ENCODE results near the gene TTC33. TPM values are rescaled to one million over a fixed set of nuclear protein-coding genes. Genes with fewer than 3 reads are reported as not detected.

TTC33 gene
- total RNA-seq, 3 donors from 2014 or later (not counting 1 experiment from before 2014, with no cell fraction given) = 7.3 to 11.4 (median 10.0) TPM

DNA sequence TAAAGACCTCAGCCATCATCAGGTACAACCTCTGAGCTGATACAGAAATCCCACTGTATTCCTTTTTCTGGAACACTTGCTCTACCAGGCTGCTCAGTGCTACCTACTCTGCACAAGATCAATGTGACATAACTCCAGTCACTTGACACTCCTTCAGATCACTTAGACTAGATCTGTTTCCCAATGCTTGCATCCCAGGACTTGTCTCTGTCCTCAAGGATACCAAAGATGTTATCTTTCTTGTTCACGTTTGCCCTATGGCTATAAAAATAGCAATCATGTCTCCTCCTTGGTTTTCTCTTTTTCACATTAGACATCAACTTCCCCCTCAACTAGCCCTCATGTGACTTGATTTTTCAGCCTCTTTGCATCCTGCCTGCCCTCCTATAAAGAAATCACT lies 264.1 kb downstream of the TTC33 start:
- H3K4me1 ChIP-seq (ENCODE audit: control insufficient read depth, insufficient read depth, low read length) = peaks cover 4% of the 10 kb centered on the region
- peaks cover 16 to 19% of the 10 kb centered on the region in 2 donors for H3K4me1 Mint-ChIP-seq
- H3K36me3 ChIP-seq (ENCODE audit: control insufficient read depth, insufficient read depth, low read length) = no peaks in the 10 kb centered on the region
- H3K27ac ChIP-seq (ENCODE audit: low read length) = no peak overlapping the region
- no peaks in the 10 kb centered on the region for H3K27me3 ChIP-seq (ENCODE audit: control insufficient read depth, insufficient read depth, low read length)
- H3K27me3 Mint-ChIP-seq (ENCODE audit: low read depth in 2 of 2) = peaks cover 4 to 5% of the 10 kb centered on the region in 2 donors
- H3K9me3 Mint-ChIP-seq = no peaks in the 10 kb centered on the region
- ATAC-seq = no peak
- H3K27ac Mint-ChIP-seq = peak overlapping the region in 1 of 2 donors; percentile 4
- DNase-seq = no peak
- no peak overlapping the region for H3K4me3 Mint-ChIP-seq
- TF ChIP-seq, protein P1, sequence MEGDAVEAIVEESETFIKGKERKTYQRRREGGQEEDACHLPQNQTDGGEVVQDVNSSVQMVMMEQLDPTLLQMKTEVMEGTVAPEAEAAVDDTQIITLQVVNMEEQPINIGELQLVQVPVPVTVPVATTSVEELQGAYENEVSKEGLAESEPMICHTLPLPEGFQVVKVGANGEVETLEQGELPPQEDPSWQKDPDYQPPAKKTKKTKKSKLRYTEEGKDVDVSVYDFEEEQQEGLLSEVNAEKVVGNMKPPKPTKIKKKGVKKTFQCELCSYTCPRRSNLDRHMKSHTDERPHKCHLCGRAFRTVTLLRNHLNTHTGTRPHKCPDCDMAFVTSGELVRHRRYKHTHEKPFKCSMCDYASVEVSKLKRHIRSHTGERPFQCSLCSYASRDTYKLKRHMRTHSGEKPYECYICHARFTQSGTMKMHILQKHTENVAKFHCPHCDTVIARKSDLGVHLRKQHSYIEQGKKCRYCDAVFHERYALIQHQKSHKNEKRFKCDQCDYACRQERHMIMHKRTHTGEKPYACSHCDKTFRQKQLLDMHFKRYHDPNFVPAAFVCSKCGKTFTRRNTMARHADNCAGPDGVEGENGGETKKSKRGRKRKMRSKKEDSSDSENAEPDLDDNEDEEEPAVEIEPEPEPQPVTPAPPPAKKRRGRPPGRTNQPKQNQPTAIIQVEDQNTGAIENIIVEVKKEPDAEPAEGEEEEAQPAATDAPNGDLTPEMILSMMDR (IDR thresholded peaks at IDR 0.05) = no peak
- H3K4me3 ChIP-seq (ENCODE audit: low read length) = no peak overlapping the region
- H3K36me3 Mint-ChIP-seq = no peaks in the 10 kb centered on the region
- WGBS (ENCODE audit: insufficient coverage) = 62% methylated on average over 1 of the region's 1 CpG
- no peaks in the 10 kb centered on the region for H3K9me3 ChIP-seq (ENCODE audit: control insufficient read depth, insufficient read depth, low read length)
- intact Hi-C loops (cut with micrococcal nuclease) = no loop called here

DNA sequence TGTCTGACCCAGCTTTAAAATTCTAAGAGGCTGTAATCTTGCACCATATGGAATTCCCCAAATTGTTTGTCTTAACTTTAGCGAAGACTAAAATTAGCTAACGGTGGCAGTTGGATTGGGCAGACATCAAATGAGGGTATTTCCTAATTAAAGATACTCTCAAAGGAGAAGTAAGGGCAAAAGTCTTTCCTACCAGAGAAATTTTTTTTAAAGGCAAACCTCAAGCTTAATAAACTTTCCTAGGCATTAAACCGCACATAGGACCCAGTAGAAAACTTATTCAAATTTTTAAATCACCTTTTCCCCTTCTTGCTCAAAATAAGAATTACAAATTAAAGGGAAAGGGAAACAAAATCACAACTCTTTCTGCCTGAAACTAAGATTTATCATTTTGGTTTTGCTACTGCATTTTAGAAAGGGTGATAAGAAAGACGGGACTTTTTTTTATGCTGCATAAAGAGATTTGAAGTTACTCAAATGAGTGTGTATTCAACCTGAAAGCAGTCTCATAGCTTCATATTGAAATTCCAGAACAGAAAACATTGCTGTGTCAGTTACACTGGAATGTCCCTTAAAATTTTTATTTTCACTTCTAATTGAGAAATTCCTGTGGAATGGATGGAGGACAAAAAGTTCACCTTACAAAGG lies 265.2 kb downstream of the TTC33 start:
- H3K9me3 Mint-ChIP-seq = no peaks in the 10 kb centered on the region
- H3K27ac ChIP-seq (ENCODE audit: low read length) = no peak overlapping the region
- intact Hi-C loops (cut with micrococcal nuclease) = no loop called here
- H3K9me3 ChIP-seq (ENCODE audit: control insufficient read depth, insufficient read depth, low read length) = no peaks in the 10 kb centered on the region
- H3K36me3 Mint-ChIP-seq = no peaks in the 10 kb centered on the region
- no peak overlapping the region for H3K4me3 Mint-ChIP-seq
- peak in 1 of 2 donors; percentile 42 for DNase-seq
- H3K4me1 Mint-ChIP-seq = peaks cover 18 to 23% of the 10 kb centered on the region in 2 donors
- no peaks in the 10 kb centered on the region for H3K27me3 ChIP-seq (ENCODE audit: control insufficient read depth, insufficient read depth, low read length)
- peaks cover 9% of the 10 kb centered on the region for H3K4me1 ChIP-seq (ENCODE audit: control insufficient read depth, insufficient read depth, low read length)
- H3K4me3 ChIP-seq (ENCODE audit: low read length) = no peak overlapping the region
- TF ChIP-seq, protein P1 (IDR thresholded peaks at IDR 0.05) = no peak
- H3K36me3 ChIP-seq (ENCODE audit: control insufficient read depth, insufficient read depth, low read length) = no peaks in the 10 kb centered on the region
- ATAC-seq = no peak
- 22% methylated on average over 4 of the region's 4 CpGs for WGBS (ENCODE audit: insufficient coverage)
- no peak overlapping the region for H3K27ac Mint-ChIP-seq
- H3K27me3 Mint-ChIP-seq (ENCODE audit: low read depth in 2 of 2) = peaks cover 4 to 5% of the 10 kb centered on the region in 2 donors

DNA sequence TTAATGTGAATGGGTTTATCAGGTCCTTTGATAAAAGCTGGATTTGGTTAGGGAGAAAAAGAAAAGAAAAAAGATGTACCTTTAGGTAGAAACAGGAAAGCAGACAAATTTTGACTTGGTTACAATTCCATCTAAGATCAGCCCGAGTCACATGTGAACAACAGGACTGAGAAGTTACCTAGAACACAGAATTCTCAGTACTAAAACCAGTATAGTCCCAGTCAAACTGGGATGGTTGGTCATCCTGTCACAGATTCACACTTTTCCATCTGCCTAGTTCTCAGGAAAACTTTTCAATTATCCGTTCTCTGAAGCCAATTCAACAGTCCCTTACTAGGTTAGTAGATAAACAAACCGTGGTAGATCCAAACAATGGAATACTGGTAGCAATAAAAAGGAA lies 266.3 kb downstream of the TTC33 start:
- intact Hi-C loops (cut with micrococcal nuclease) = no loop called here
- Mint-ChIP-seq H3K36me3 (no peaks in the 10 kb centered on the region), H3K27me3 (ENCODE audit: low read depth in 2 of 2) (peaks cover 4 to 5% of the 10 kb centered on the region in 2 donors), H3K4me3 (no peak overlapping the region), H3K9me3 (no peaks in the 10 kb centered on the region), H3K27ac (no peak overlapping the region), H3K4me1 (peaks cover 13 to 27% of the 10 kb centered on the region in 2 donors)
- H3K4me1 ChIP-seq (ENCODE audit: control insufficient read depth, insufficient read depth, low read length) = peaks cover 7% of the 10 kb centered on the region
- WGBS (ENCODE audit: insufficient coverage) = 88% methylated on average over 3 of the region's 3 CpGs
- no peak for ATAC-seq
- TF ChIP-seq, protein P1 (IDR thresholded peaks at IDR 0.05) = no peak
- H3K4me3 ChIP-seq (ENCODE audit: low read length) = no peak overlapping the region
- no peaks in the 10 kb centered on the region for H3K36me3 ChIP-seq (ENCODE audit: control insufficient read depth, insufficient read depth, low read length)
- H3K9me3 ChIP-seq (ENCODE audit: control insufficient read depth, insufficient read depth, low read length) = no peaks in the 10 kb centered on the region
- DNase-seq = no peak
- no peak overlapping the region for H3K27ac ChIP-seq (ENCODE audit: low read length)
- H3K27me3 ChIP-seq (ENCODE audit: control insufficient read depth, insufficient read depth, low read length) = no peaks in the 10 kb centered on the region
